Peyer's patch (tissue), 4 donors: ENCODE data around the gene OMG.

Source experiments
- POLR2A ChIP-seq, 2 donors: fragments of 450-650 bp; IDR thresholded peaks; one replicate each; pipeline ENCODE4 v1.5.1; 2017; ENCODE audit warnings: antibody characterized with exemption in 2 of 2, mild to moderate bottlenecking in 2 of 2, moderate library complexity in 2 of 2
- TF ChIP-seq, protein P1 (sequence below), 6 experiments: fragments of 450-650 bp in 4 of 6; fragments of 200-600 bp in 2 of 6; sonication (generic) in 1 of 6; IDR thresholded peaks; one replicate each; pipeline ENCODE4 v1.5.1; 2017 to 2019; ENCODE audit warnings: antibody characterized with exemption in 6 of 6, mild to moderate bottlenecking in 3 of 6, moderate library complexity in 1 of 6

DNA sequence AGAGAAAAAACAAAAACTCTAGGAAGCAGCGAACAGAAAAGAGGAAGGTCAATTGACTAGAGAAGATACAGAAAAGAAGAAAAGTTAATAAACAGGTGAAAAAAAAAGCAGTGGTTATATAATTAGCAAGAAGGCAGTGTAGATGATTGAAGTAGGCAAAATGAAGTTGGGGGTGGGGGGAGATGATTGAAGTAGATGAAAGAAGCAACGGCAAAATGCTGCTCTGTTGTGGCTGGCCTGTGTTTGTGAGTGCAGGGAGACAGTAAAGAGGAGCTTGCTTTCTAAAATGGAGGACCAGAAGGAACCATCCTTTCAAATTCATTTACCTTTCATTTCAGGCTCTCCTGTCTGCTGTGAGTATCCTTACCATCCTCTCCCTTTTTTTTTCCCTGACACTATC lies 13.2 kb upstream of the OMG start:
- TF ChIP-seq, protein P1, sequence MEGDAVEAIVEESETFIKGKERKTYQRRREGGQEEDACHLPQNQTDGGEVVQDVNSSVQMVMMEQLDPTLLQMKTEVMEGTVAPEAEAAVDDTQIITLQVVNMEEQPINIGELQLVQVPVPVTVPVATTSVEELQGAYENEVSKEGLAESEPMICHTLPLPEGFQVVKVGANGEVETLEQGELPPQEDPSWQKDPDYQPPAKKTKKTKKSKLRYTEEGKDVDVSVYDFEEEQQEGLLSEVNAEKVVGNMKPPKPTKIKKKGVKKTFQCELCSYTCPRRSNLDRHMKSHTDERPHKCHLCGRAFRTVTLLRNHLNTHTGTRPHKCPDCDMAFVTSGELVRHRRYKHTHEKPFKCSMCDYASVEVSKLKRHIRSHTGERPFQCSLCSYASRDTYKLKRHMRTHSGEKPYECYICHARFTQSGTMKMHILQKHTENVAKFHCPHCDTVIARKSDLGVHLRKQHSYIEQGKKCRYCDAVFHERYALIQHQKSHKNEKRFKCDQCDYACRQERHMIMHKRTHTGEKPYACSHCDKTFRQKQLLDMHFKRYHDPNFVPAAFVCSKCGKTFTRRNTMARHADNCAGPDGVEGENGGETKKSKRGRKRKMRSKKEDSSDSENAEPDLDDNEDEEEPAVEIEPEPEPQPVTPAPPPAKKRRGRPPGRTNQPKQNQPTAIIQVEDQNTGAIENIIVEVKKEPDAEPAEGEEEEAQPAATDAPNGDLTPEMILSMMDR (IDR thresholded peaks at IDR 0.05), result no peak
- TF ChIP-seq POLR2A (IDR thresholded peaks at IDR 0.05), result no peak
